Stimulated activated naive CD8-positive, alpha-beta T cell treated with anti-CD3 and anti-CD28 coated beads, Interleukin-15, amount 100 ng/mL, for 72 hours (primary cell): Measurements from ENCODE around the gene PCNX2.

Experiments
- ATAC-seq: fragments of 150-1000 bp; cut with Tn5 transposase; 2 replicates; pipeline ENCODE4 v1.10.0; 2021; ENCODE audit warnings: mild to moderate bottlenecking, moderate library complexity
- DNase-seq, 2 donors: peaks; one replicate each; pipeline ENCODE4 v3.0.0; 2021 to 2022
- H3K27ac Mint-ChIP-seq, 2 donors: one replicate each; pipeline ENCODE4 v1.8.0; 2022; ENCODE audit warnings: mild to moderate bottlenecking in 2 of 2, mixed read lengths in 2 of 2, moderate library complexity in 2 of 2
- H3K27me3 Mint-ChIP-seq: one replicate; pipeline ENCODE4 v1.8.0; 2022; ENCODE audit warnings: mixed read lengths
- H3K4me1 Mint-ChIP-seq: one replicate; pipeline ENCODE4 v1.8.0; 2022; ENCODE audit warnings: mild to moderate bottlenecking, mixed read lengths
- H3K4me3 Mint-ChIP-seq, 2 donors: one replicate each; pipeline ENCODE4 v1.8.0; 2022; ENCODE audit warnings: mild to moderate bottlenecking in 2 of 2, mixed read lengths in 2 of 2, moderate library complexity in 1 of 2
- H3K9me3 Mint-ChIP-seq, 2 donors: one replicate each; pipeline ENCODE4 v1.8.0; 2022; ENCODE audit warnings: mixed read lengths in 2 of 2

PCNX2 gene

DNA sequence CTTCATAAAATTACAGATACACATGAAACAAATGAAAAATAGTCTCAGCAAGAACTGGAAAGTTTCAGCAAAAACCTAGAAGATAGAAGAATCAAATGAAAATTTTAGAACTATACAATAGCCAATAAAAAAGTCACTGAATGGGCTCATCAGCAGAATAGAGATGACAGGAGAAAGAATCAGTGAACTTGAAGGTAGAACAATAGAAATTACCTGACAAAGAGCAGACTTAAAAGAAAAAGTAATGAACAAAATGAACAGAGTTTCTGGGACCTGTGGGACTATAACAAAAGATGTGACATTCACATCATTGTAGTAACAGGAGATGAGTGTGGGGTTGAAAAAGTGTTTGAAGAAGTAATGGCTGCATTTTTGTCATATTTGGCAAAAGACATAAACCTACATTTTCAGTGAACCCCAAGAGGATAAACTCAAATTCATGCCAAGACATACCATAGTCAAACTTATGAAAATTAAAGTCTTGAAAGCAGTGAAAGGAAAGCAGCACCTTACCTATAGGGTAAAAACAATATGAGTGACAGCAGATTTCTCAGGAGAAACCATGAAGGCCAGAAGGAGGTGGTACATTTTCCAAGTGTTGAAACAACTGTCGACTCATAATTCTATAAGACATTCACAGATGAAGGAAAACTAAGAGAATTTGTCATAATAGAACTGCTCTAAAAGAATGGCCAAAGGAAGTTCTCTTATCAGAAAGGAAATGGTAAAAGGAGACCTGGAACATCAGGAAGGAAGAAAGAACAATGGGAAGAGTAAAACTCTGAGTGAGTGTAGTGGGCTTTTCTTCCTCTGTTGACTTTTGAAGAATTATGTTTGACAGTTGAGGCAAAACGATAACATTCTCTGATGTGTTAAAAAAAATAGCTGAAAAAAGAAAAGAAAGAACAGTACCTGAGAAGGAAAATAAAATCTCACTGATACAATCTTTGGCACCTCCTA is 321.6 kb downstream of the PCNX2 start:
- ATAC-seq (no peak), DNase-seq (no peak)
- Mint-ChIP-seq H3K4me3 (no peak overlapping the region), H3K4me1 (peaks cover 36% of the 10 kb centered on the region), H3K27me3 (no peaks in the 10 kb centered on the region), H3K9me3 (peaks cover 26 to 27% of the 10 kb centered on the region in 2 donors), H3K27ac (no peak overlapping the region)

DNA sequence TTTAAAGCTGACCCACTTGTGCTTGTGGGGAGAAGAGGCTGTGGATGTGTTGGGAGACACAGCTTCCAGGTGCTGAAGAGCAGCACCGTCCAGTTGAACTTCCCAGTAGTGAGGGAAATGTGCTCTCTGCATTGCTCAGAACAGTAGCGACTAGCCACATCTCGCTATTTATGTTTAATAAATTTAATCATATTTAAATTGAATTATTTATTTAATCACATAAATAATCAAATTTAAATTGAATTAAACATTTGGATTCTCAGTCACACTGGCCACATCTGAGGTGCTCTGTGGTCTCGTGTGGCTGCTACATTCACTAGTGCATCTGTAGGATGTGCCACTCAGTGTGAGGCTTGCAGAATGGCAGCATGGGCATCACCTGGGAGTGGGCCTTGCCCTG is 325.0 kb downstream of the PCNX2 start:
- no peak for DNase-seq
- Mint-ChIP-seq H3K4me1 (peaks cover 32% of the 10 kb centered on the region), H3K27me3 (no peaks in the 10 kb centered on the region), H3K4me3 (no peak overlapping the region), H3K27ac (no peak overlapping the region), H3K9me3 (peaks cover 26 to 27% of the 10 kb centered on the region in 2 donors)
- no peak for ATAC-seq

DNA sequence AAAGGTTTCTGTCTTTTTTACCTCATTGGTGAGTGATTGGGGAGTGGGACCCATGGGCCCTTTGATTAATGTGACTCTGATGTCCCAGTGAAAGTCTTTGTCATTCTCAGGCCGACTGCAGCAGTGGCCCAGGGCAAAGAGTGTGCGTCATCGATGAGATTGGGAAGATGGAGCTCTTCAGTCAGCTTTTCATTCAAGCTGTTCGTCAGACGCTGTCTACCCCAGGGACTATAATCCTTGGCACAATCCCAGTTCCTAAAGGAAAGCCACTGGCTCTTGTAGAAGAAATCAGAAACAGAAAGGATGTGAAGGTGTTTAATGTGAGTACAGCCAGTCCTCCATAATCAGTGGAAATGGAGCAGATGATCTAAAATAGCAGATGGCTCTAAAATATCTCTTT is 325.7 kb downstream of the PCNX2 start:
- H3K27me3 Mint-ChIP-seq = no peaks in the 10 kb centered on the region
- peaks cover 25 to 26% of the 10 kb centered on the region in 2 donors for H3K9me3 Mint-ChIP-seq
- H3K4me3 Mint-ChIP-seq = no peak overlapping the region
- DNase-seq (no peak), ATAC-seq (no peak)
- no peak overlapping the region for H3K27ac Mint-ChIP-seq
- H3K4me1 Mint-ChIP-seq = peaks cover 39% of the 10 kb centered on the region

DNA sequence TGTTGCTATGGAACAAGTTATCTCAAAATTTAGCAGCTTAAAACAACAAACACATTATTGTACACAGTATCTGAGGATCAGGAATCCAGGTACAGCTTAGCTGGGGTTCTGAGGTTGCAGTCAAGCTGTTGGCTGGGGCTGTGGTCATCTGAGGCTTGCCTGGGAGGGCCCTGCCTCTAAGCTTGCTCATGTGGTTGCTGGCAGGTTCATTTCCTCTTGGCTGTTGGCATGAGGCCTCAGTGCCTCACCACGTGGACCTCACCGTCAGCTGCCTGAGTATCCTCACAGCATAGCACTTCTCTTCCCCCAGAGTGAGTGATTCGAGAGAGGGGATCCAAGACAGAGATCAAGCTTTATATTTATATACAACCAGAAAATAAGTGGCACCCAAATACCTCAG is 326.6 kb downstream of the PCNX2 start:
- peak; percentile 77 for ATAC-seq
- Mint-ChIP-seq H3K27ac (peak overlapping the region in 1 of 2 donors; percentile 90), H3K4me1 (peaks cover 40% of the 10 kb centered on the region), H3K9me3 (peaks cover 16 to 21% of the 10 kb centered on the region in 2 donors), H3K4me3 (no peak overlapping the region), H3K27me3 (no peaks in the 10 kb centered on the region)
- no peak for DNase-seq

DNA sequence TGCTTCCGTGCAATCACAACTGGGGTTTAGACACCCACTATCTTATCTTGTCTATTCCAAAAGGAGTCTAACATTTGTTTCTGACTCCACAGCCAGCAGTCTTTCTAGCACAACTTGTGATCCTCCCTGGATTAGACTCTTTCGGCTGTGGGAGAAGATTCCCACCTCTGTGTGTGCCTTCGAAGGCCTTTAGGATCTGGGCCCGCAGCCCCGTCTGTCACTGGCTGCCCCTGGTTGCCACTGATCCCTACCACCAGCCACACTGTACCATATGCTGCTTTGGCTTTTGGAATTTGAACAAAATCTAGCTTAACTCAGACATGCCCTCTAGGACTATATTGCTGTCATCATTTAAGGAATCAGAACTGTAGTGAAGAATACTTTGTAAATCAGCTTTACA is 327.1 kb downstream of the PCNX2 start:
- Mint-ChIP-seq H3K4me1 (peaks cover 44% of the 10 kb centered on the region), H3K4me3 (no peak overlapping the region), H3K27me3 (no peaks in the 10 kb centered on the region), H3K9me3 (peaks cover 10 to 16% of the 10 kb centered on the region in 2 donors), H3K27ac (no peak overlapping the region)
- no peak for DNase-seq
- no peak for ATAC-seq

DNA sequence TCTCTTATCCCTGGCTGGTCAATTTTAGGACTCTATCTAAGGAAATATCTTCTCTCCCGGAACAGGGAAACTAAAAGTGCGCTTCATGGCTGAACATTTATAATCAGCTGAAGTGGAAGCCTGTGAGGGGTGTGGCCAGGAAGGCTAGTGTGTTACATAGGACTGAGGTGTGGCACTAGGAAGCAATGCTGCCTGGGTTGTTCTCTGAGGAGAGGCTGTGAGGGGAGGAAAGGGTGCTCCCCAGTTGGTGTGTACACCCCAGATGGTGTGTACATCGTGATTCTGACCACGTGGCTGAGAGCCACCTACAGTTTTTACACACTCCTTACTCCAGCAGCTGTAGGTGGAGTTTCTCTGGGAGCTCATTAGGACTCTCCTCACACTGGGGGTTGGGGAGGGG is 328.9 kb downstream of the PCNX2 start:
- H3K27ac Mint-ChIP-seq = no peak overlapping the region
- no peaks in the 10 kb centered on the region for H3K27me3 Mint-ChIP-seq
- ATAC-seq (no peak), DNase-seq (no peak)
- peaks cover 58% of the 10 kb centered on the region for H3K4me1 Mint-ChIP-seq
- no peak overlapping the region for H3K4me3 Mint-ChIP-seq
- peaks cover 0 to 4% of the 10 kb centered on the region in 2 donors for H3K9me3 Mint-ChIP-seq

DNA sequence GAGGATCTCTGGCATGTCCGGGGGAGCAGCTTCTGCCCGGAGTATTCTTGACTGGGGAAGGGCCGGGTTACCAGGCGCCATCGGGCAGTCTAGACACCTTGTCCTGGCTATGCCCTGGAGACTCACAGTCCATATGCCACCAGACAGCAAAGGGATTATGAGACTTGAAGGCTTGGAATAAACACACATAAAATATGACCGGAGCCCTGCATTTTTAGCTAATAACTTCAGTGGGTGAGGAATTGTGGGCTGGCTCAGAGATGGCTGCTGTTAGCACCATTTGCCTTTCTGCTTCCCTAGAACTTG is 329.7 kb downstream of the PCNX2 start:
- Mint-ChIP-seq H3K27me3 (no peaks in the 10 kb centered on the region), H3K27ac (no peak overlapping the region), H3K4me3 (no peak overlapping the region), H3K9me3 (no peaks in the 10 kb centered on the region), H3K4me1 (peaks cover 58% of the 10 kb centered on the region)
- DNase-seq (no peak), ATAC-seq (no peak)

DNA sequence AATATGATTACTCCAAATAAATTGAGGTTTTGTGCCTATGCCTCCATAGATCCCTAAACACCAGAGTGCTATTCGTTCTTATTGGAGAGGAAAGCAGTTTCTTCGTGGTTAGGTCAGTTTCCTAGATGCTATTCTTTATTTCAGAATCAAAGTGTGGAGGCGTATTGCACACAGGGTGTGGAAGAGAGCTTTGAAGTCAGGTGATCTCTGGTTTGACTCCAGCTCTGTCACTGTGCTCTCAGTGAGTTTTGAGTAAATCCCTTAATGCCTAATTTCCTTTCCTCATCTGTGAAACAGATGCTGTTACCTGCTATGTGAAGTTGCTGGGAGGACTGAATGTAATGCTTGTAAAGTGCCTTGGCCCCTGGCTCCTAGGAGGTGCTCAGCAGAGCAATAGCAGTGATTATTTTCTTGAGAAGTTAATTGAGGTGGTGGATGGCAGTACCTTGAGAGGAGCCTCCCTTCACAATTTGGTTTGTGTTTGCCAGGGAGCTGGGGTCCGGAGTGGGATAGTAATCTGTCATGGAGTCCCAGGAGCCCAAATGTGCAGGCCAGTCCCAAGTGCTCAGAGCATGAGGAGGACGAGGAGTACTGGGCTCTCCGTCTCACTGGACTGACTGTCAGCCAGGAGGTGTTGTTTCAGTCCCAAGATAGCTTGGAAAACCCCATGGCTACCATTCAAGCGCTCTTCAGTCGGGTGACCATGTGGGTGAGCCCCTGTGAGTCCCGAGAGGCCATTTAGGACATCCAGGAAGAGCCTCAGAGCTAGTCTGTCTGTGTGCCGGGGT is 330.2 kb downstream of the PCNX2 start:
- peak overlapping the region; percentile 19 for H3K27ac Mint-ChIP-seq

DNA sequence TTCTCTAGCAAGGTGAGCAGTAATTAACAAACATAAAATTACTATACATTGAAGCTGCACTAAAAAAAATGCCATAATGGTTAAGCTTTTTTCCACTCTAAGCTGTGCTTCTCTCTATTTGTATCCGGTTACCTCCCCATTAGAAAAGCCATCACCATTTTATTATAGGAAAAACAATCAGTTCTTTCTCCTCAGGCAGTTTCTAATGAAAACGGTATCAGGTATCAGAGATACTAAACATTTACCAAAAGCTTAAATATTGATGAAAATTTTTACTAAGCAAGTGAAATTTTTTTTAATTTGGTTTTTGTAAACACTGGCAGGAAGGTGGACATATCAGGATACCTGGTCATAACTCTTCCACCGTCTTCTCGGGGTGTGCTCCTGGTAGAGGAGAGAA is 330.9 kb downstream of the PCNX2 start:
- H3K9me3 Mint-ChIP-seq = no peaks in the 10 kb centered on the region
- H3K27me3 Mint-ChIP-seq = no peaks in the 10 kb centered on the region
- no peak overlapping the region for H3K27ac Mint-ChIP-seq
- no peak for DNase-seq
- H3K4me1 Mint-ChIP-seq = peaks cover 56% of the 10 kb centered on the region
- H3K4me3 Mint-ChIP-seq = no peak overlapping the region
- no peak for ATAC-seq

More for the DNA sequence above, 330.2 kb downstream of the PCNX2 start:
- Mint-ChIP-seq H3K4me1 (peaks cover 58% of the 10 kb centered on the region), H3K9me3 (no peaks in the 10 kb centered on the region), H3K4me3 (no peak overlapping the region), H3K27me3 (no peaks in the 10 kb centered on the region)
- DNase-seq (no peak), ATAC-seq (peak; percentile 71)

DNA sequence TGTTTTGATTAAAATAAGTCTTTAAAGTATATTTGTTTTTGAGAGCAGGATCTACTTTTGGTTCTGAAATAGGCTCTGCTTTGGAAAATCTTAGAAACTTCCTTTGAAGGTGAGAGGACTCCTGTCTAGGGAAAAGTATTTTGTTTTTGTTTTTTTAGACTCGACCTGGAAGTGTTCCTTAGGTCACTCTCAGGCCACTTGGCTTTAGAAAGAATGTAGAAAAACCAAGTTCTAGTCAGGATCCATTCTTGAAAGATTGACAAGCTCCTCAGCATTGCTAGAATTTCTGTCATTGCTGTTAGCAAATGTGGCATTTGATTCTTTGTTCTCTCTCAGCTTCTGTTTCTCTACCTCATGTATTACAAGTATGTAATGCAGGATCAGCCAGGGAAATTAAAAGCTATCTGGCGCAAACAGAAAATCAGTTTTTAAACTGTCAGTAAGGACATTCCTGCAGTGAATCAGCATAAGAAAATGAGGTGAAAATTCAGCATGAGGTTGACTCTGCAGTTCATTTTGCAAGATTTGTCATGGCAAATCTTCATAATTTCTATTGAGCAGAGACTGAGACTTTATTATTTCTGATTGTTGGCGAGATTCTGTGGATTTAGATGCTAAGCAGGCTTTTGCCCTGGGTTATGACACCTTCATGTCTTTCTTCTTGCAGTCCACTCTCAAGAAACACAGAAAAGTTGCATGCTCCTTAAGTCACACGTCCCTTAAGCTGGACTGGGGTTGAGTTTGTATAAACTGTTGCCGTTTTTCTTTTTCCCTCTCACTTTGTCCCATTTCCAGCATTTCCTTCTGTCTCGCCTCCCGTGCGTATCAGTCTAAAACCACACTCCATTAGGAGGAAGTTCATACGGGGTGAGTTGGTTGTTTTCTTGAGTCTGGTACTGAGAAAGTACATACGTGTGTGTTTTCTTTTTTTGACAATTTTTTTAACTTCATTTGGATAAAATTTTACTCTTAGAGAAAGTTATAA is 332.5 kb downstream of the PCNX2 start:
- peaks cover 41% of the 10 kb centered on the region for H3K4me1 Mint-ChIP-seq
- H3K4me3 Mint-ChIP-seq = peak overlapping the region in 1 of 2 donors; percentile 32
- peaks cover 5 to 6% of the 10 kb centered on the region in 2 donors for H3K9me3 Mint-ChIP-seq
- DNase-seq (no peak), ATAC-seq (no peak)
- no peaks in the 10 kb centered on the region for H3K27me3 Mint-ChIP-seq
- no peak overlapping the region for H3K27ac Mint-ChIP-seq

DNA sequence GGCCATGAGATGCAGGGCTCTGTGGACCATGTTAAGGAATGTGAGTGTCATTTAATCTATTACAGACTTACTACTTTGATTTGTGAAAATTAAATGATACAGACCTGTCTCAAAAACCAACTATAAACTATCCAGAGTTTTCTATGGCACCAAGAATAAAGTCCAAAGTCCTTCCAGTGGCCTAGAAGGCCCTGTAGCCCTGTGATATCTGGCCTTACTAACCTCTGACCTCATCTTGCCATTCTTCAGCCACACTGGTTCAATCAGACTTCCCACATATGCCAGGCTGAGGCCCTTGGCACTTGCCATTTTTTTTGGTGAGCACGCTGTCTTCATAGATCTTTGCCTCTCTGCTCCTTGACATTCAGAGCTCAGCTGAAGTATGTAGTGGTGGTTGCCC is 337.5 kb downstream of the PCNX2 start:
- H3K9me3 Mint-ChIP-seq = peaks cover 5 to 13% of the 10 kb centered on the region in 2 donors
- no peak for DNase-seq
- ATAC-seq = no peak
- H3K27ac Mint-ChIP-seq = peak overlapping the region in 1 of 2 donors; percentile 59
- peaks cover 20% of the 10 kb centered on the region for H3K4me1 Mint-ChIP-seq
- no peak overlapping the region for H3K4me3 Mint-ChIP-seq
- H3K27me3 Mint-ChIP-seq = no peaks in the 10 kb centered on the region

DNA sequence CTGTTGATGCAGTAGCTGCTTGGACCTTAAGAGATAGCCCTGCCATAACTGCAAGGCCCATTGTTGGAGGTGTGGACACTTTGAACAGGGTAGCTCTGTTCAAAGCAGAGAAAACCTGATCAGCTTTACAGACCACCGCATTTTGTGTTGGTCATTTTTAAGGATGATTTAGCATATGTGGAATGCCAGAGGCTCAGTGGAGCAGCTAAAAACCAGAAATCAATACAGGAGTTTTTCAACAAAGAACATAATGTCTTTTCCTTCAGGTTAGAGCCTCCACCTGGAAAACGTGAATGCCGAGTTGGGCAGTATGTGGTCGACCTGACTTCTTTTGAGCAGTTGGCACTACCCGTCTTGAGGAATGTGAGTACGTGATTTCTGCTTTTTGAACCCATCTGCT is 339.4 kb downstream of the PCNX2 start:
- Mint-ChIP-seq H3K4me1 (peaks cover 29% of the 10 kb centered on the region), H3K9me3 (peaks cover 5 to 13% of the 10 kb centered on the region in 2 donors), H3K27me3 (no peaks in the 10 kb centered on the region), H3K4me3 (no peak overlapping the region), H3K27ac (no peak overlapping the region)
- no peak for ATAC-seq
- DNase-seq = no peak

DNA sequence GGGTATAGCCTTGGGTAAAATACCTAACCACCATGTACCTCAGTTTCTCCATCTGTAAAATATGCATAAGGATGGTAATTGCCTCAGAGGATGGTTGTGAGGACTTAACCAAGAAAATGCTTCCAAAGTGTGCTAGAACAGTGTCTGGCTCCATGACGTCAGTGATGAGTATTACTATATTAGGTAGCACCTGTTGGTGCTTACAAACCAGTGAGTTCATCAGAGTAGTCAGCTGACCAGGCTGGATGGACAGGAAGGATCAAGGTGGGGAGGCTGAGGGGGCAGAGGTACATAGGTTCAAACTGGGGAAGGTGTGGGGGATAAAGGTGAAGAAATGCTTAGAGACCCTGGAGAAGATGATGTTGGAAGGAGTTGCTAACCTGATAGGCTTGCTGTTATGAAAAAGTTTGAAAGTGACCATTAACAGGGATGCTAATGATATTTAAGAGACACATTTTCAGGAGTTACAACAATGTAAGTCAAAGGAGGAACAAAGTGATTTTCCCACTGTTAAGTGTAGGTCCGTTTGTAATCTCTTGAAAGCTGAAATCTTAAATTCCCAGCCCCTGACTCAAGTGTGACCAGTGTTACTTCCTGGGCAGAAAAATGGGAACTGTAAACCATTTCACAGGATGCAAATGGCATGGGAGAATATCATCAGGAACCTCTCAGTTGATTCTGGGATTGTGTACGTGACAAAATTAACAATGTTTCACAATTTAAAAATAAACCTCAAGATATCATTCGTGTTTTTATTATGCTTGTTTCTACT is 340.7 kb downstream of the PCNX2 start:
- no peak overlapping the region for H3K27ac Mint-ChIP-seq
- H3K4me3 Mint-ChIP-seq = no peak overlapping the region
- DNase-seq = no peak
- H3K27me3 Mint-ChIP-seq = no peaks in the 10 kb centered on the region
- H3K4me1 Mint-ChIP-seq = peaks cover 34% of the 10 kb centered on the region
- peaks cover 5 to 13% of the 10 kb centered on the region in 2 donors for H3K9me3 Mint-ChIP-seq
- ATAC-seq = no peak
